Endodermal cell (in vitro differentiated cells): ENCODE results near the gene SLC12A8. TPM values are rescaled to one million over a fixed set of nuclear protein-coding genes. Genes with fewer than 3 reads are reported as not detected.

Experiments
- DNase-seq: peaks from one replicate; pipeline ENCODE4 v3.0.0-alpha.2; 2017
- H3K27ac ChIP-seq: 2 replicates; pipeline ENCODE4 v1.5.1; 2013; ENCODE audit warnings: mild to moderate bottlenecking, low read depth, low read length, moderate library complexity
- H3K27me3 ChIP-seq: 2 replicates; pipeline ENCODE4 v1.6.1; 2013; ENCODE audit warnings: mild to moderate bottlenecking, low read length, moderate library complexity; ENCODE audit not compliant: insufficient read depth, control insufficient read depth, poor library complexity, severe bottlenecking
- H3K36me3 ChIP-seq: 2 replicates; pipeline ENCODE4 v1.7.0; 2013; ENCODE audit warnings: mild to moderate bottlenecking, low read length, moderate library complexity; ENCODE audit not compliant: control insufficient read depth, insufficient read depth
- H3K4me1 ChIP-seq: one replicate; pipeline ENCODE4 v1.7.0; 2013; ENCODE audit warnings: low read length; ENCODE audit not compliant: control insufficient read depth, insufficient read depth
- H3K4me3 ChIP-seq: 2 replicates; pipeline ENCODE4 v1.5.1; 2013; ENCODE audit warnings: mild to moderate bottlenecking, low read length, moderate library complexity
- H3K9ac ChIP-seq: 2 replicates; pipeline ENCODE4 v1.6.1; 2013; ENCODE audit warnings: mild to moderate bottlenecking, low read length, moderate library complexity; ENCODE audit not compliant: poor library complexity, severe bottlenecking; ENCODE audit errors: extremely low read depth
- H3K9me3 ChIP-seq: 2 replicates; pipeline ENCODE4 v1.6.1; 2013; ENCODE audit warnings: mild to moderate bottlenecking, low read length, moderate library complexity; ENCODE audit not compliant: control insufficient read depth
- H3K27ac Mint-ChIP-seq: 2 replicates; pipeline ENCODE4 v1.8.0; 2020; ENCODE audit warnings: mixed read lengths
- H3K27me3 Mint-ChIP-seq: 2 replicates; pipeline ENCODE4 v1.8.0; 2021; ENCODE audit warnings: mild to moderate bottlenecking, mixed read lengths; ENCODE audit not compliant: insufficient read depth
- H3K36me3 Mint-ChIP-seq: 2 replicates; pipeline ENCODE4 v1.8.0; 2020; ENCODE audit warnings: low read depth, mixed read lengths
- H3K4me1 Mint-ChIP-seq: 2 replicates; pipeline ENCODE4 v1.8.0; 2020; ENCODE audit warnings: mixed read lengths
- H3K4me3 Mint-ChIP-seq: 2 replicates; pipeline ENCODE4 v1.8.0; 2020; ENCODE audit warnings: mild to moderate bottlenecking, moderate library complexity, mixed read lengths
- H3K9me3 Mint-ChIP-seq: 2 replicates; pipeline ENCODE4 v1.8.0; 2020; ENCODE audit warnings: mild to moderate bottlenecking, mixed read lengths
- CTCF ChIP-seq: fragments of 200-600 bp; sonication (generic); conservative IDR thresholded peaks from 2 replicates; pipeline ENCODE4 v1.5.0; 2021; ENCODE audit warnings: antibody characterized with exemption, mild to moderate bottlenecking
- WGBS, 2 experiments: methylation state at CpG; one replicate each; pipeline versions ENCODE4 v1.1.5 to v1.1.7; 2013; ENCODE audit warnings: missing lambda C conversion rate in 2 of 2, mixed read lengths in 1 of 2; ENCODE audit not compliant: insufficient coverage in 1 of 2, insufficient read length in 1 of 2; 5-methylcytosine and 5-hydroxymethylcytosine counted together
- total RNA-seq, 2 donors: library from RNA; stranded (reverse); fragmentation: NEBNext Ultra II Directional in 1 of 2; extraction: Animal tissue kit (Norgen Biotek cat#: 25700) in 1 of 2; gene quantifications; 2 replicates in 1 of 2; 3 replicates in 1 of 2; pipeline ENCODE4 v1.2.1, GENCODE V29; 2021

Gene SLC12A8
- total RNA-seq, 2 donors from 2014 or later: 17.3 to 18.6 TPM

DNA sequence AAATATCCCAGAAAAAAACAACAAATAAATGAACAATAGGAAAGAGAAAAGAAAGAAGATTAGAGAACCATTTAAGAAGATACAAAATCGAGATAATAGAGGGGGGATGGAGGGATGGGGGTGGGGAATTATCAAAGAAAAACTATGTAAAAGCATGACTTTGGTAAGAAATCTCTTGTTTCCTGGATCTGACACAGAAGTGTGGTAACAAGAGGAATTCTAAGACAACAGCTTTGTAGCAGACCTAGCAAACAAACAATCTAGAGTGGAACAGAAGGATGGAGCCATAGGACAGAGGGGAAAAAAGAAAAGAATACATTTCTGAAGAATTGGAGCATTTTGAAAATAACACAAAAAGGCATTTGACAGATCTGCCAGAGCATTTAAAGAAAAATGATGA is 107.4 kb downstream of the SLC12A8 start:
- Mint-ChIP-seq H3K4me1 (no peaks in the 10 kb centered on the region), H3K27ac (no peak overlapping the region), H3K27me3 (no peaks in the 10 kb centered on the region), H3K9me3 (peaks cover 2% of the 10 kb centered on the region), H3K4me3 (no peak overlapping the region), H3K36me3 (peaks cover 22% of the 10 kb centered on the region)
- no peak for TF ChIP-seq CTCF
- no peak for DNase-seq
- H3K4me1 ChIP-seq: no peaks in the 10 kb centered on the region
- H3K9ac ChIP-seq: no peak overlapping the region
- no peak overlapping the region for H3K4me3 ChIP-seq
- 90 to 93% methylated on average over 1 of the region's 1 CpG for WGBS, 2 experiments
- H3K27ac ChIP-seq: no peak overlapping the region
- no peaks in the 10 kb centered on the region for H3K9me3 ChIP-seq
- no peaks in the 10 kb centered on the region for H3K27me3 ChIP-seq
- H3K36me3 ChIP-seq: no peaks in the 10 kb centered on the region

DNA sequence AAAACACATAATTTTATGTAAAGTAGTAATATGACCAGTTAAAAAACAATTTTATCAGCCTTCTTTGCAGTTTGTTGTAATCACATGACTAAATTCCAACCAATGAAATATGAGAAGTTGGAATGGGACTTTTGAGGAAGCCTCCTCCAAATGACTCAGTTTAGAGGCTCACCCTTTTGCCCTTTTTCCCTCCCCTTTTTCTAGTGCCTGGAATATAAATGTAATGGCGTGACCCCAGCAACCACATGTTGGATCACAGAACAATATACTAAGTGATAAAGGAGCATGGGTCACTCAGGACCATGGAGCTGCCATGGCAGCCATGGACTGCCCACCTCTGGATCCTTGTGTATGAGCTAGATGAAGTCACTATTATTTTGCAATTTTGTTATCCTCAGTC is 107.9 kb downstream of the SLC12A8 start:
- Histone ChIP-seq H3K9me3 (no peaks in the 10 kb centered on the region), H3K27ac (no peak overlapping the region), H3K9ac (no peak overlapping the region), H3K4me3 (no peak overlapping the region), H3K4me1 (no peaks in the 10 kb centered on the region), H3K36me3 (no peaks in the 10 kb centered on the region), H3K27me3 (no peaks in the 10 kb centered on the region)
- no peak for DNase-seq
- peaks cover 25% of the 10 kb centered on the region for H3K36me3 Mint-ChIP-seq
- TF ChIP-seq CTCF: no peak
- H3K4me3 Mint-ChIP-seq: no peak overlapping the region
- 93% methylated on average over 1 of the region's 1 CpG; no CpG with 5 or more reads in 1 of the 2 experiments for WGBS, 2 experiments
- H3K27ac Mint-ChIP-seq: no peak overlapping the region
- no peaks in the 10 kb centered on the region for H3K27me3 Mint-ChIP-seq
- H3K9me3 Mint-ChIP-seq: peaks cover 2% of the 10 kb centered on the region
- no peaks in the 10 kb centered on the region for H3K4me1 Mint-ChIP-seq

GRCh38 chr3:125103406-125103805 is 109.1 kb downstream of the SLC12A8 start:
- Mint-ChIP-seq H3K27ac (no peak overlapping the region), H3K27me3 (no peaks in the 10 kb centered on the region), H3K4me1 (peaks cover 5% of the 10 kb centered on the region), H3K4me3 (no peak overlapping the region), H3K9me3 (peaks cover 2% of the 10 kb centered on the region), H3K36me3 (peaks cover 25% of the 10 kb centered on the region)
- H3K27ac ChIP-seq: no peak overlapping the region
- no peaks in the 10 kb centered on the region for H3K4me1 ChIP-seq
- H3K9ac ChIP-seq: no peak overlapping the region
- 97 to 100% methylated on average over 1 of the region's 1 CpG for WGBS, 2 experiments
- no peaks in the 10 kb centered on the region for H3K27me3 ChIP-seq
- no peak for TF ChIP-seq CTCF
- H3K4me3 ChIP-seq: no peak overlapping the region
- DNase-seq: no peak
- H3K36me3 ChIP-seq: no peaks in the 10 kb centered on the region
- H3K9me3 ChIP-seq: no peaks in the 10 kb centered on the region
